Adrenal gland (tissue), 12 donors: ENCODE results near the gene BTBD16. TPM values are rescaled to one million over a fixed set of nuclear protein-coding genes. Genes with fewer than 3 reads are reported as not detected.

Source experiments
- DNase-seq, 7 donors: peaks; one replicate each; pipeline ENCODE4 v3.0.0-alpha.2; 2019 to 2020
- H3K27ac ChIP-seq, 5 donors: fragments of 200-600 bp; sonication (generic) in 4 of 5; 1 replicate in 3 of 5; 2 replicates in 2 of 5; pipeline versions ENCODE4 v1.5.1 to v1.8.0; 2016 to 2020; ENCODE audit warnings: mild to moderate bottlenecking in 1 of 5
- H3K27me3 ChIP-seq: fragments of 200-600 bp; 2 replicates; pipeline ENCODE4 v1.8.0; 2021
- H3K36me3 ChIP-seq, 2 donors: fragments of 200-600 bp; replicated peaks in 1 of 2; 1 replicate in 1 of 2; 2 replicates in 1 of 2; pipeline versions ENCODE4 v1.5.1 to v1.8.0; 2018 to 2022
- H3K4me1 ChIP-seq, 2 donors: fragments of 200-600 bp; replicated peaks in 1 of 2; 1 replicate in 1 of 2; 2 replicates in 1 of 2; pipeline versions ENCODE4 v1.5.1 to v1.8.0; 2018 to 2021
- H3K4me3 ChIP-seq, 4 donors: fragments of 200-600 bp; sonication (generic) in 3 of 4; one replicate each; pipeline ENCODE4 v1.5.1; 2016 to 2018
- H3K9me3 ChIP-seq, 3 donors: fragments of 200-600 bp; sonication (generic) in 1 of 3; replicated peaks in 1 of 3; 1 replicate in 2 of 3; 2 replicates in 1 of 3; pipeline versions ENCODE4 v1.5.1 to v1.8.0; 2016 to 2021
- CTCF ChIP-seq, 6 experiments: fragments of 450-650 bp in 4 of 6; fragments of 200-600 bp in 2 of 6; sonication (generic) in 1 of 6; IDR thresholded peaks; 1 replicate in 5 of 6; 2 replicates in 1 of 6; pipeline versions ENCODE4 v1.5.1 to v1.8.0; 2016 to 2021; ENCODE audit warnings: antibody characterized with exemption in 6 of 6, mild to moderate bottlenecking in 2 of 6, moderate library complexity in 1 of 6
- POLR2A ChIP-seq, 2 donors: fragments of 450-650 bp; IDR thresholded peaks; one replicate each; pipeline ENCODE4 v1.6.1; 2017; ENCODE audit warnings: antibody characterized with exemption in 2 of 2, mild to moderate bottlenecking in 2 of 2, moderate library complexity in 1 of 2
- whole genome bisulfite sequencing, 4 donors: extraction: QIAGEN DNeasy Blood & Tissue Kit in 2 of 4; methylation state at CpG; one replicate each; pipeline versions ENCODE4 v1.1.5 to v1.1.7; 2013 to 2017; 5-methylcytosine and 5-hydroxymethylcytosine counted together
- intact Hi-C, 2 donors: fragments of 100-400 bp; cut with DNase I; formaldehyde crosslinking; loops; one replicate each; pipeline versions ENCODE4 v1.14.1 to v1.15.0; 2022 to 2023
- polyA plus RNA-seq, 3 donors: library from polyadenylated mRNA; stranded (reverse); fragments of 200-250 nt in 2 of 3; fragments of 350-450 nt in 1 of 3; fragmentation: Illumina TruSeq in 1 of 3; extraction: RNeasy Lipid Tissue Mini Kit (QIAGEN cat#74804) in 1 of 3; gene quantifications; one replicate each; pipeline ENCODE4 v1.2.3, GENCODE V29; 2013 to 2014
- total RNA-seq, 9 donors: library from RNA; depleted of rRNA in 4 of 9; stranded (reverse); fragments of >200 nt in 4 of 9; fragments of 120-200 nt in 1 of 9; fragmentation: NEBNext Ultra II Directional in 1 of 9; extraction: Animal tissue kit (Norgen Biotek cat#: 25700) in 1 of 9; gene quantifications; one replicate each; pipeline versions ENCODE4 v1.1.0 to v1.2.4, GENCODE V29; 2013 to 2023
- donor health status: healthy with polysubstance abuse.
- donor health status: Bipolar disorder and iron deficiency.
- donor health status: DM: yes; HTN: yes; CAD: no.
- donor health status: DM: no; HTN: no; CAD: no.
- donor health status: DM: no; HTN: no; CAD: no.
- donor health status: DM: yes; HTN: yes; CAD: no.

The BTBD16 gene
- total and polyA plus RNA-seq, 12 donors = 0.11 to 0.48 (median 0.24) TPM; not detected in 5

GRCh38 chr10:122329416-122329815 is 58.3 kb downstream of the BTBD16 start:
- H3K36me3 ChIP-seq = no peaks in the 10 kb centered on the region
- peaks cover 9% of the 10 kb centered on the region for H3K27me3 ChIP-seq
- H3K27ac ChIP-seq = no peak overlapping the region
- no peaks in the 10 kb centered on the region for H3K4me1 ChIP-seq
- DNase-seq = no peak
- H3K9me3 ChIP-seq = no peaks in the 10 kb centered on the region
- TF ChIP-seq POLR2A (IDR thresholded peaks at IDR 0.05) = no peak
- TF ChIP-seq CTCF (IDR thresholded peaks at IDR 0.05) = no peak
- intact Hi-C loops = no loop called here
- H3K4me3 ChIP-seq = no peak overlapping the region
- WGBS, 4 donors = 78 to 82% (median 80%) methylated on average over 10 to 13 of the region's 13 CpGs

GRCh38 chr10:122331100-122331499 is 60.0 kb downstream of the BTBD16 start:
- 64 to 69% (median 67%) methylated on average over 7 of the region's 7 CpGs for WGBS, 4 donors
- Histone ChIP-seq H3K36me3 (no peaks in the 10 kb centered on the region), H3K4me3 (no peak overlapping the region), H3K9me3 (no peaks in the 10 kb centered on the region), H3K27ac (no peak overlapping the region), H3K27me3 (peaks cover 14% of the 10 kb centered on the region), H3K4me1 (no peaks in the 10 kb centered on the region)
- TF ChIP-seq POLR2A (IDR thresholded peaks at IDR 0.05) (no peak), CTCF (IDR thresholded peaks at IDR 0.05) (no peak)
- no peak for DNase-seq
- intact Hi-C loops = no loop called here

- no peak for TF ChIP-seq CTCF (IDR thresholded peaks at IDR 0.05)
- no peaks in the 10 kb centered on the region for H3K4me1 ChIP-seq
- 69 to 73% (median 71%) methylated on average over 16 of the region's 16 CpGs for WGBS, 4 donors
- no peak overlapping the region for H3K27ac ChIP-seq
- H3K27me3 ChIP-seq = peaks cover 14% of the 10 kb centered on the region
- H3K9me3 ChIP-seq = no peaks in the 10 kb centered on the region
- no peak for DNase-seq
- no peaks in the 10 kb centered on the region for H3K36me3 ChIP-seq
- no peak overlapping the region for H3K4me3 ChIP-seq
- intact Hi-C loops = no loop called here
Measured at GRCh38 chr10:122331615-122332446, 60.7 kb downstream of the BTBD16 start.

- Histone ChIP-seq H3K36me3 (no peaks in the 10 kb centered on the region), H3K9me3 (no peaks in the 10 kb centered on the region), H3K27me3 (peaks cover 14% of the 10 kb centered on the region), H3K27ac (no peak overlapping the region), H3K4me1 (no peaks in the 10 kb centered on the region), H3K4me3 (no peak overlapping the region)
- 72 to 84% (median 76%) methylated on average over 4 of the region's 4 CpGs for WGBS, 4 donors
- intact Hi-C loops = no loop called here
- no peak for DNase-seq
- TF ChIP-seq CTCF (IDR thresholded peaks at IDR 0.05) = no peak
- TF ChIP-seq POLR2A (IDR thresholded peaks at IDR 0.05) = no peak
Measured at GRCh38 chr10:122333037-122333436, 61.9 kb downstream of the BTBD16 start.
